HepG2 (cell line): ENCODE measurements around the gene TMEM186. TPM values are rescaled to one million over a fixed set of nuclear protein-coding genes. Genes with fewer than 3 reads are reported as not detected.

Source experiments
- ASH2L ChIP-seq: fragments of 300-600, 200-600 bp; sonication (generic); IDR thresholded peaks from 2 replicates; pipeline ENCODE4 v1.7.0; 2017; ENCODE audit warnings: low read depth, mild to moderate bottlenecking, moderate library complexity, mixed read lengths, low read length; ENCODE audit not compliant: insufficient read length
- BORCS8-MEF2B ChIP-seq: sonication (generic); formaldehyde crosslinking; IDR thresholded peaks from 2 replicates; pipeline ENCODE4 v1.8.0; 2022; ENCODE audit warnings: mild to moderate bottlenecking, missing genetic modification reagents
- CAMTA2 ChIP-seq: sonication (generic); formaldehyde crosslinking; IDR thresholded peaks from 2 replicates; pipeline ENCODE4 v1.4.0; 2020; ENCODE audit warnings: mild to moderate bottlenecking, missing genetic modification reagents, borderline replicate concordance
- ERF ChIP-seq: IDR thresholded peaks from 2 replicates; pipeline ENCODE4 v1.6.1; 2018; ENCODE audit warnings: missing biosample characterization, missing genetic modification reagents
- GABPB1 ChIP-seq: IDR thresholded peaks from 2 replicates; pipeline ENCODE4 v1.6.1; 2016; ENCODE audit warnings: mild to moderate bottlenecking, missing genetic modification reagents, moderate library complexity, missing compliant biosample characterization
- HMGXB4 ChIP-seq, 2 experiments: sonication (generic) in 1 of 2; formaldehyde crosslinking in 1 of 2; IDR thresholded peaks; 2 replicates each; pipeline versions ENCODE4 v1.4.0 to v1.6.1; 2018 to 2020; ENCODE audit warnings: missing genetic modification reagents in 2 of 2, borderline replicate concordance in 1 of 2, low read depth in 1 of 2, mild to moderate bottlenecking in 1 of 2, missing biosample characterization in 1 of 2
- HOXA9 ChIP-seq: sonication (generic); formaldehyde crosslinking; IDR thresholded peaks from 2 replicates; pipeline ENCODE4 v1.8.1; 2022; ENCODE audit warnings: missing genetic modification reagents, mild to moderate bottlenecking, moderate library complexity, borderline replicate concordance
- JDP2 ChIP-seq: sonication (generic); formaldehyde crosslinking; IDR thresholded peaks from 2 replicates; pipeline ENCODE4 v1.8.1; 2022; ENCODE audit warnings: missing genetic modification reagents, borderline replicate concordance
- MED13 ChIP-seq: sonication (generic); formaldehyde crosslinking; IDR thresholded peaks from 2 replicates; pipeline ENCODE4 v1.5.0; 2020; ENCODE audit warnings: missing genetic modification reagents
- MIER2 ChIP-seq: IDR thresholded peaks from 2 replicates; pipeline ENCODE4 v1.6.1; 2016; ENCODE audit warnings: missing biosample characterization, missing genetic modification reagents
- MTERF4 ChIP-seq: sonication (generic); formaldehyde crosslinking; IDR thresholded peaks from 2 replicates; pipeline ENCODE4 v1.8.0; 2023; ENCODE audit warnings: mild to moderate bottlenecking, missing genetic modification reagents
- POGZ ChIP-seq: sonication (generic); formaldehyde crosslinking; IDR thresholded peaks from 2 replicates; pipeline ENCODE4 v1.4.0; 2020; ENCODE audit warnings: mild to moderate bottlenecking, missing genetic modification reagents
- SKIL ChIP-seq: sonication (generic); formaldehyde crosslinking; IDR thresholded peaks from 2 replicates; pipeline ENCODE4 v1.8.0; 2022; ENCODE audit warnings: missing genetic modification reagents, mild to moderate bottlenecking, moderate library complexity, borderline replicate concordance
- STAT6 ChIP-seq: sonication (generic); formaldehyde crosslinking; IDR thresholded peaks from 2 replicates; pipeline ENCODE4 v1.4.0; 2020; ENCODE audit warnings: missing genetic modification reagents, mild to moderate bottlenecking, borderline replicate concordance
- THAP8 ChIP-seq: sonication (generic); formaldehyde crosslinking; IDR thresholded peaks from 2 replicates; pipeline ENCODE4 v1.5.1; 2020; ENCODE audit warnings: missing genetic modification reagents, mild to moderate bottlenecking, borderline replicate concordance
- ZBTB42 ChIP-seq: sonication (generic); formaldehyde crosslinking; IDR thresholded peaks from 2 replicates; pipeline ENCODE4 v1.5.0; 2020; ENCODE audit warnings: mild to moderate bottlenecking, missing genetic modification reagents
- ZNF124 ChIP-seq: sonication (generic); formaldehyde crosslinking; IDR thresholded peaks from 2 replicates; pipeline ENCODE4 v1.4.0; 2020; ENCODE audit warnings: missing genetic modification reagents
- ZNF296 ChIP-seq: sonication (generic); formaldehyde crosslinking; conservative IDR thresholded peaks from 2 replicates; pipeline ENCODE4 v1.5.0; 2020; ENCODE audit warnings: mild to moderate bottlenecking, missing genetic modification reagents
- ZNF773 ChIP-seq: sonication (generic); formaldehyde crosslinking; IDR thresholded peaks from 2 replicates; pipeline ENCODE4 v1.4.0; 2020; ENCODE audit warnings: missing genetic modification reagents, borderline replicate concordance
- ZNF850 ChIP-seq: sonication (generic); formaldehyde crosslinking; conservative IDR thresholded peaks from 2 replicates; pipeline ENCODE4 v1.9.0; 2021; ENCODE audit warnings: mild to moderate bottlenecking, missing genetic modification reagents
- polyA plus RNA-seq, 8 experiments: library from polyadenylated mRNA; depleted of rRNA in 3 of 8; stranded (reverse) in 7 of 8; unstranded in 1 of 8; fragments of >200 nt; fragmentation: Illumina TruSeq in 4 of 8; extraction: Trizol in 4 of 8; gene quantifications; 2 replicates each; pipeline versions ENCODE4 v1.2.1 to v1.2.3, GENCODE V29; 2011 to 2016; ENCODE audit warnings: low read depth in 4 of 8, missing spikeins in 1 of 8, mixed read lengths in 1 of 8; ENCODE audit not compliant: insufficient read depth in 1 of 8
- total RNA-seq, 5 experiments: library from RNA; depleted of rRNA; stranded (reverse); fragments of >200 nt; fragmentation: Illumina TruSeq; extraction: Trizol; gene quantifications; 2 replicates each; pipeline ENCODE4 v1.2.3, GENCODE V29; 2016; ENCODE audit warnings: low read depth in 1 of 5

TMEM186 gene
- total and polyA plus RNA-seq, 2 of the 13 experiments (the other 11 are each of a cell fraction or from before 2014, with no cell fraction given) = 16.2 to 19.3 TPM

GRCh38 chr16:8797364-8798173 is at the start of gene TMEM186, which contains the start of gene PMM2 (continued):
- TF ChIP-seq SKIL (CRISPR knock-in tag) (peak; percentile 49), GABPB1 (CRISPR knock-in tag) (peak; percentile 99), MIER2 (CRISPR knock-in tag) (peak; percentile 10; the same call in 1 of the 2 replicates), JDP2 (CRISPR knock-in tag) (0 out of 2 replicates have a peak, but pooled peaks have one; percentile 14), ZNF296 (CRISPR knock-in tag) (no peak; the same call in 1 of the 2 replicates), ZNF850 (CRISPR knock-in tag) (no peak; the same call in 1 of the 2 replicates), HMGXB4 (CRISPR knock-in tag; IDR thresholded peaks at IDR 0.05; ENCODE audit: borderline replicate concordance in 1 of 2, low read depth in 1 of 2) (peak; percentile 91 to 94), THAP8 (CRISPR knock-in tag) (peak; percentile 68; the same call in 1 of the 2 replicates), ZNF773 (peak; percentile 98), POGZ (CRISPR knock-in tag) (peak; percentile 94), ZNF124 (CRISPR knock-in tag) (peak; percentile 92), BORCS8-MEF2B (CRISPR knock-in tag) (peak; percentile 99), ASH2L (peak; percentile 96), ZBTB42 (peak; percentile 94), HOXA9 (CRISPR knock-in tag) (peak; percentile 69; the same call in 1 of the 2 replicates), MTERF4 (CRISPR knock-in tag) (peak; percentile 72; the same call in 1 of the 2 replicates), ERF (CRISPR knock-in tag) (peak; percentile 99), CAMTA2 (CRISPR knock-in tag) (peak; percentile 99), MED13 (CRISPR knock-in tag) (peak; percentile 65), STAT6 (CRISPR knock-in tag) (peak; percentile 98; the same call in 1 of the 2 replicates)
